GM21576 (cell line): ENCODE results near the gene COL13A1.

Experiments
- ATAC-seq: cut with Tn5 transposase; IDR thresholded peaks from one replicate; pipeline ENCODE4 v1.9.1; 2021; ENCODE audit warnings: mild to moderate bottlenecking, moderate library complexity; ENCODE audit not compliant: unreplicated experiment

Gene COL13A1

DNA sequence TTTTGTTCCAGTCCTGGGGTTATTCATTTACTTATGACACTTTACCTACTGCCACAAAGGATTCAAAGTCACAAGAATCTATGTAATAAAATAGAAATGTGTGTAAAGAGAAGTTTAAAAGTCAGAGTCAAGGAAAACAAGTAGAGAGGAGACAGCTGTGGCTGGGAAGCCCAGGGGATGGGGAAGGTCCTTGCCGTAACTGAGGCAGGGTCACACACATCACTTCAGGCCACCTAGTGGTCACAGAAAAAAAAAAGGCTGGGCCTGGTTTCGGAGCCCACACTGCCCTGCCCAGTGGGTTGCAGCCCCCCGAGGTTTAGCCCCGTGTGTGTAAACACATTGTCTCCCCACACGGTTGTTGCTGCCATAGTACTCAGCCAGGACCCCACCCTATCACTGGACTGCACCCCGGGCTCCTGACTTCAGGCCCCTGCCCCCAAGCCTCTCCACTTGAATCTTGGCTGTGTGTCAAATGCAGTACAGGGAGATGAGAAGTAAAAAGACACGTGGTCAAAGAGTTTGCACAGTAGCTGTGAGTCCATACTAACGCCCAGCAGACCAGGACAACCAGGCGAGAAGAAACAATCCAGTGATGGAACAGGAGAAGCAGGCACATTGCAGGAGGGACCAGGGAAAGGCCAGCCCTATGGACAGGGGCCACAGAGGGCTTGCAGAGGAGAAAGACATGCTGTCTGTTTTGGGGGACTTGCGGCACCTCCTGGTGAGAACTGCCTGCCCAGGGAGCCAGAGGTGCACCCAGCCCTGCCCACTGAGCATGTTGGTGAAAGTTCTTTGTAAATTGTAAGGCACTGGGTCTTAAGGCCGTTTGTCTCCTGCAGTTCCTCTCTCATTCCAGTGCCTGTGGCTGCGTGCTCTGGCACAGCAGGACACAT, 159.5 kb downstream of the COL13A1 start:
- no peak for ATAC-seq

DNA sequence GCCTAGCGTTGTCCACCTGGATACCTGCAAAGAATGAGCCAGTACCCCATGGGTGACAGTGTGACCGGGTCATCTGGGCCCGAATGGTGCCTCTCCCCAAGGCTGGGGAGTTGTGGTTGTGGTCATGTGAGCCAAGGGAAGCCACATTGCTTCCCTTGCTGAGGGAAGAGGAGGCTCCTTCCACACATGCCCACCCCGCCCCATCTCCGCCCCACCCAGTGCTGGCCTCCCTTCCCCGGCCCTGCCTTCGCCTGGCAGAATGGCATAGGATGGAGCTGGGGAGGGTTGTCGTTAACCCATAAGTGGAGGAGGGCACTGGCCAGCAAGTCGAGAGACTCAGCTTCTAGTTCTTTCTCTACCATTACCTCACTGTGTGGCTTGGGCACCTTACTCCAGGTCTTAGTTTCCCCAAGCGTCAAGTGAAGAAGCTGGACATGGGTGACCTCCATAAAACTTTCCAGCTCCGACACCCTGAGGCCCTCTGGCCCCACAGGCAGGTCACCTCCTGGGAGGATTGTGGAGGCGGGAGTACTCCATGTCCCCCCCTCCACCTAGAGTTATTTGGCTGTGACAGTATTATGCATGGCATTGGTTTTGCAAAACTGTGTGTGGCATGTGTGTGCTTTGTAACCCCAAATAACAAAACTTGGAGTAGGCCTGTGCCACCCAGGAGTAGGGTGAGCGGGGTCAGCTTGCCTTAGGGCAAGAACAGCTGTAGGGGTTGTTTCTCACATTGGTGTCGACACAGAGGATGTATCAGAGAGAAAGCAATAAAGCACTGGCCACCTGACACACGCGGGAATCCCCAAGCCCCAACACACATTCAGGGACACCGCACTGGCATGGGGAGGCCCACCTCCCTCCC, 160.4 kb downstream of the COL13A1 start:
- ATAC-seq, result no peak

DNA sequence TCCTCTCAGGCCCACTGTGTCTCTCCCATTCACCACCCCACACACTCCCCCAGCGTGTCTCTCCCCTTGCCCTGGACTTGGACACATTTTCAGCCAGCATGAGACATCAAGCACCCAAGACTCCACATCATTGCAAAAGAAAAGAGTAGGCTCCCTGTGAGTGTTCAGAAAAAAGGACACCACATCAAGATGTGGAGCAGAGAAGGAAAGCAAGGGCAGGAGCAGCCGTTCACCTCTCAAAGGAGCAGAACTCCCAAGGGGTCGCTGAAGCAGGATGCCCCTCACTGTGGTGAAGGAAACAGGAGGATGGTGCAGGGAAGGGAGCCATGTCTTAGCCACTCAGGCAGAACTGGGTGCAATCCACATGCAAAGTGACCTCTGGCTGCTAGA, 161.0 kb downstream of the COL13A1 start:
- ATAC-seq, result no peak

DNA sequence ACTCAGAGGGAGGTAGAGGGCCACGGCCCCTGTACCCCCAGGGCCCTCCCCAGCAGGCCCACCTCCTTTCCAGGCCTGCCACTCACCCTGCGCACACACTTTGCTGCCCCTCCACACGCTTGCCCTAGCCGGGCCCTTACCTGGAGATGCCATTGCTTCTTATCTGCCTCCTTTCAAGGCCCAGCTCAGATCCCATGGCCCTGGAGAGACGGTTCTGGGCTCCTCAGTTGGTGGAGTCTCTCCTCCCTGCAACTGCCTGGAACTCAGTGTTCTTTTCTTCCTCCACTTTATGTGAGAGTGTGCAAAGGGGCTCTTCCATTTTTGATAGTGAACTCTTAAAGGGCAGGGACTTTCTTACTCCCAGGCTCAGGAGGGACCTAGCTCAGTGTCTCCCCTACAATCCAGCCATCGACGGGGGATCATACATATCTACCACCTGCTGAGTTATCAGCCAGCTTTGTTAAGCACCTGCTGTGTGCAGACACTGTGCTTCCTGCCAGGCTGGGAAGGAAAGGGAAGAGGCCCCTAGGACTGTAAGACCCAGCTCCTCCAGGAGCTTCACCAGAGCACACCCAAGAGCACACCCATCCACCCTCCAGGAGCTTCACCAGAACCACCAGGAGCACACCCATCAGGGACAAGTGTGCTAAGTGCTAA, 161.6 kb downstream of the COL13A1 start:
- no peak for ATAC-seq

DNA sequence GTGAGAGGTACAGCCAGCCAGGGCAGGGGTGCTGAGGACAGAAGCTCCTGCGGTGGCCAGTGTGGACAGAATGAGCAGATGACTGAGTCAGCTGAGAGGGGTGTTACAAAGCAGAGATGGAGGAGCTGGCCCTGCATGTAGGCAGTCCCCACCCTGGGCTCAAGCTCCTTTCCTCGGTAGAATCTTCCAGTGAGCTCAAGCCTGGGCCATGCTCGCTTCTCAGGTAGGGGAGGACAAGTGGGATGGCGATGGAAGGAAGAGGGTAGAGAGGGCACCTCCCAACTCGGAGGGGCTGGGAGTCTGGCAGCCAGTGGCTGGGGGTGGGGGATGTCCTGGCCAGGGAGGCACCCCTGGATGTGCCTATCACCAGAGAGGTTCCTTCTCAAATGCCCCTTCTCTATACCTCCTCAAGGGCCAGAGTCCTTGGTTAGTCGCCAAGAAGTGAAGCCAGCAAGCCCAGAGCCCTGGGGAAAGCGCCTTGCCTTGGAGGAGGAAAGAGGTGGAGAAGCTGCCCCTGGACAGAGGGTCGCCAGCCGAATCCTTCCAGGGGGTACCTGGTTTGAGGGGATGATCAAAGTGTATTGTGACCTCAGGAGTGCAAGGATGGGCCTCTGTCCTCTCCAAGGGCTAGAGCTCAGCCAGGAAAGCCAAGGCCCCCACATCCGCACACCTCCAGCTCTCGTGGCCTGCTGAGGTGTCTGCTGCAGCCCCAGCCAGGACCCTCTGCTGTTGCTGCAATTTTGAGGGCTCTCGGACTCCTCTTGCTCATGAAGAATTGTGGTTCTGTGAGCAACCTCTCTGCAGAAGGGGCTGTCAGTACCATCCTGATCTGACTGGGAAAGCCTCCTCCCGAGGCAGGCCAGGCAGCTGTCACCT, 162.4 kb downstream of the COL13A1 start:
- ATAC-seq, result no peak

DNA sequence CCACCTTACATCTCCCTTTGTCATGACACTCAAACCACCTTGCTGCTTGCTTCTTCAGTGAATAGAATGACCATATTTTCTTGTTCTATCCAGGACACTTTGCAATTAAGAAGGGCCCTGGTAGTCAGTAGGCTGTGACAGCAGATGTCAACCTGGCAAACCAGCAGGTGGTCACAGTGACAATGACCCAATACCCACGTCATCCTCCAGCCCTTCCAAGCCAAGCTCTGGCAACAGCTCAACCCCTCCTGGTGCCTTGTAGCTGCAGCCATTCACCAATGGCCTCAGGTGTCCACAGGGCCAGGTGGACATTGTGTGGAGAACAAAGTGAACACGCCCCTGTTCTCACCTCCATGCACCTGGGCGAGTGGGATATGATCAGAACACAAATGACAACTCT, 163.4 kb downstream of the COL13A1 start:
- ATAC-seq, result no peak

DNA sequence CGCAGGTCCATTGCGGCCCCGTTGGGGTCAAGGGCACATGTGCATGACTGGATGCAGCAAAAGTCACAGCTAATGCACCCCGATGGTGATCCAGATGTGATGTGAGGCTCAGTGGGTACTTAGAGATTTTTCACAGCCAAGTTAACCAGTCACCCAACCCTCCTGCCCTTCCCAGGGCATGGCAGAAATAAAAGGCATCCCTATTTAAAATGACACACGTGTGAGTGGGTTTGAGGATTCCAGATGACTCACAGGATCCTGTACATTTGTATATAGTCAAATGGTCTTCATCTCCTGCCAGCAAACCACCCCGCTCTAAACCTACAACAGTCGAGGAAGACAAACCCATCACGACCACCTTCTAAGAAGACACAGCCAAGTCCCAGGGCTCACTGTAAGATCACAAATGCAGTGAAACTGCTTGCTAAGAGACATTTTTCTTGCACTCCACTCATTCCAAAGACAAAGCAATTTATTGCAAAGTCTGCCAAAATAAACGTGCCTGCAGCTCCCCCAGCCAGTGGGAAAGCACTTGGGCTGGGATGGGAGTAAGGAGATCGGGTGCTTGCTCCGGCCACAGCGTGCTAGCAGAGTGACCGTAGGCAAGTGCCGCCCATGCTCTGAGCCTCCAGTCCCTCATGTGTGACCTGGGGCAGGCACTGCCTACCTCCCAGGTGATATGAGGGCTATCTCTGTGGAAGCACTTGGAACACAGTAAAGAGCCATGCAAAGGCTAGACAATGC, 164.4 kb downstream of the COL13A1 start:
- no peak for ATAC-seq

DNA sequence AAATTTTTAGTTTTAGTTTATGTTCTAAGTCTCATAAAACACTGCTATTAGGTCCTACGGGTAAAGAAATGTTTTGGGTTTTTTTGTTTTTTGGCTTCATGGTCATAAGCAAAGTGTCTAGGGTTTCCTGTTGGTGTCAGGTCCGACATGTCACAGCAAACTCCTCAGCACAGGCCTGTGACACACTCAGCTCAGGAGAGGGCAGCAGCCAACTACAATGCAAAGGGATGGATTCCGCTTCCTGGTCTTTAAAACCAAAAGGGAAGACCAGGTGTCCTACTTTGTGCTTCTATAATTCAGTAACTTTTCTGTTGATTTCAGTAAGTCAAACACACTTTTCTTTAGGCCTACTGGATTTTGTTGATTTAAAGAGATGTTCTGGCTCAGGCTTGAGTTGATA, 167.1 kb downstream of the COL13A1 start:
- no peak for ATAC-seq

DNA sequence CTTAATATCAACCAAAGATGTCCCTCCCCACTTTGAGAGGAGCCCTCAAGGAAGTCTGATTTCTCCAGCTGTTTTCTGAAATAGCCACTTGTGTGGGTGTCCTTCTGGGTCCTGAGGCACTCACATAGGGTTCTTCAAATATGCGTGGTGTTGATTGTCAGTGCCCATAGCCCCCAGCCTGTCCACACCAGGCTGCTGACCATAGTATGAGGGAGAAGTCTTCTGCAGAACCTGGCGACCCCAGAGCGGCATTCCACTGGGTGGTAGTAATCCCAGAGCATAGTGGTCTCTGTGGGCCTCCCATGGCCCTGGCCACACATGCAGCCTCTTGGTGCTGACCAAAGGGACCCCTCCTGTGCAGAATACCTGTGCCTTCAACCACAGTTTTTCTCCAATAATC, 168.3 kb downstream of the COL13A1 start:
- ATAC-seq, result no peak

DNA sequence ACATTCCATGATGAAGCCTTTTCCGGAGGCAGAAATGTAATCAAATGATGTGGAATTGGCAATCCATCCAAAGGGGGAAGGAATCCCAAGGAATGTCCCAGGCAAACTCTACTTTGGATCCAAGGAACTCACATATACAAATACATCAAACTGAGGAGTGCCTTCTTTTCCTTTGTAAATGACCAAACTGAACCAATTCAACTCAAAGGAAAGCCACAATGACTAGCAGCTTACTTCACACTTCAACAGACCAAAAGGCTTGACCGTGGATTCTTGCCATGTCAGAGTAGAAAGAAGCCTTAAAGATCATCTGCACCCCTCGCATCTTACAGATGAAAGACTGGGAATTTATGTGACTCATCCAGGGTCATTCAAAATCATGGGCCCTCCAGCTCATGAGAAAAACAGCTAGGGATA, 171.3 kb downstream of the COL13A1 start:
- ATAC-seq, result no peak

DNA sequence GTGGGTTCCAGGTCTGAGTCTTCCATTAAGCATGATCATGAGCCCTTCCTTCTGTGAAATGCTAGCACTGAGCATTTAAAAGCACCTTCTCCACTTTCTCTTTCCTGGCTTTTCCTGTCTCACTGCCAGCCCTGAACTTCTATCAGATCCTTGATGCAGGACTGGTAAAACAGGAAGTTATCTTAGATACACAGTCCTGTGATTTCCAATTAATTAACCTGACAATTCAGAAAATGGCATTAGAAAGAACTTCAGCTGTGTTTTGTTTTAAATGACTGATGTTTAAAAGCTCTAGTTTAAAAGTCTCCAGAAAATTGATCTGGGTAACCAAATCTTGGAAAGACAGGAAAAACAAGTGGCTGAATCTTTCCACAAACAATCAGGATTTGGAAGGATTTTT, 172.0 kb downstream of the COL13A1 start:
- ATAC-seq, result no peak

DNA sequence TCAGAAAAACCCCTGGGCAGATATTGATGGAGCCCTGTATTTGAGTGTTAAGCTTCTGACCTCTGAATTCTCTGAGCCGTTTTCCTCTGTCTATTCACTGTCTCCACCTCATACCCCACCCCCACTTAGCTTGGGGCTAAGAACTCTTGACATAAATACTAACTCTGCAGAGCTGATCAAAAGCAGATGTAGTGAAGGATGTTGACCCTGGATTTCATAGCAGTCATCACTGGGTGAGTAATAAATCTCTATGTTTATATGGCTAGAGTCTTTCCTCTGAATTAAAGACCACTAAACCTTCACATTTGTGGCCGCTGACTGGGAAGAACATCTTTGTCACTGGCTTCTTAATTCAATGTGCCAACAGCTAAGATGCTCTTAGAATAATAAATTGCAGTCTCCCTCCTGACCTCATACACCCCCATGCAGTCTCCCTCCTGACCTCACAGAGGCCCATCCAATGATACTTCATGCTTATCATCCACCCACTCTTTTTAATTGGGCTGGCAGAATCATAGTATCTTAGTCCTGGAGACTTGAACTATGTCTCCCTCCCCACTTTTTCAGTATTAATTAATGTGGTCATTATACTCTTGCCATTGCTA, 172.9 kb downstream of the COL13A1 start:
- no peak for ATAC-seq

DNA sequence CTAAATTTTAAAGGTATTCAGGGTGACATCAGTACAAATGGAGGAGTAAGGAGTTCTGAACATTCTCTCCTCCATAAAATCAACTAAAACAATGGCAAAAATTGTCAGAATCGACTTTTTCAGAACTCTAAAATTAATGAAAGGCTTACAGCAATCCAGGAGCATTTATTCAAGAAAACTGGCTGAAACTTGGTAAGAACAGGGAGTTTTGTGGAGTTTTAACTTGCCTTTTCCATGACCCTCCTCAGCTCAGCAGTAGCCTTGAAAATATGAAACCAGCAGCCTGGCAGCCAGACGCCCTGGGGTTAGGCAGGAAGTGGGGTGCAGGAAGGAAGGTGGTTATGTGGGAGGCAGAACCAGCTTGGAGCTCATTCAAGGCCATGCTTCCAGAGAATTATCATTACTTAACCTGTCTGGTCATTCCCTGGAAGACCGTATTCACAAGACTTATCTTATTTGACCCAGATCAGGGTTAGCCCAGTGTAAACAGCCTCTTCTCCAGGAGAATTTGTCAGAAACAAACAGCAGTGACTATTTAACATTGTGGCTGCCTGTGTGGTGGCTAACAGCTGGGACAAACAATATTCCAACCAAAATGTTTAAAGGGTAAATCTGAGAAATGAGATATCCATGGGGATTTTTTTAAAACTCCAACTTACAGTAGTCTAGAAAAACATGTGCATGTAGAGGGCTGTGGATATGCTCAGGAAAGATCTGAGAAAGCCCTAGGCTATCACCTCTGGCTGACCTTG, 175.3 kb downstream of the COL13A1 start:
- no peak for ATAC-seq

DNA sequence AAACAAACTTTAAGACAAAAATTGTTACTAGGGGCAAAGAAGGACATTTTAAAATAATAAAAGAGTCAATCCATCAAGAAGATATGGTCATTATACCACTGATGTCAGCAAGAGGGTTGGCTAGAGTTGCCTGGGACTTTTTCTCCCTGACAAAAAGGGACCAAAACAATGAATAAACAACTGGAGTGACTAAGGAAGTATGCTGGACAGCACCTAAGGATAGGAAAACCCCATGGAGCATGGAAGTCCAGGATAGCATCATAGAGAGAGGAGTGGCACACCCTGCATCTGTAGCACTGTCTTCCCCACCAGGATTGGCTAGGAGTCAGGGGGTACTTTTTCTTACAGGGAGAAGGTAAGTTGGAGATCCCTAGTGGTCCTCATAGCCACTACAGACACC, 177.5 kb downstream of the COL13A1 start:
- ATAC-seq, result no peak

DNA sequence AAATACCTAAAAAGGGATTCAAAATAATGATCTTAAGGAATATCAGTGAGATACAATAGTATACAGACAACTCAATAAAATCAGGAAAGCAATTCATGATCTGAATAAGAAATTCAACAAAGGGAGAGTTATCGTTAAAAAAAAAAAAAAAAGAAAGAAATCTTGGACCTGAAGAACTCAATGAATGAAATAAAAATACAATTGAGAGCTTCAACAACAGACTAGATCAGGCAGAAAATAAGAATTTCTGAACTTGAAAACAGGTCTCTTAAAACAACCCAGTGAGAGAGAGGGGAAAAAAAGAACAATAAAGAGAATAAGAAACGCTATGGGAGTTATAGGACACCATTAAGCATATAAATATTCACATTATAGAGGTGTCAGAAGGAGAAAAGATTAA, 179.0 kb downstream of the COL13A1 start:
- ATAC-seq, result no peak

DNA sequence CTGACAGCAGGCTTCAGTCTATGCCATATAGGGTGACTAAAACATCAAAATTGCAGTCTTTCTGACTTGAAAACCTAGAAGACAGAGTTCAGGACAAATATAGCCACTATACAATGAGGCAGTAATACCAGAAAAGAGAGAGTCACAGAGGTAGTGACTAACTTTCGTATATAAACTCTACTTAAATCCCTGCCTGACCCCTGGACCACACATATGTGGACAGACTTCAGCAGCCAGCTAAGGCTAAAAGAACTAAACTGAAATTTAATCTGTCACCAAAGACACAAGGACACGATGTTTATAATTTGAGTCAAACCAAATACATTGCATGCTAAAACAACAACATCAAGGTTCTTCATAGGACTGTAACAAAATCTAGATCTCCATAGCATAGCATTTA, 186.4 kb downstream of the COL13A1 start:
- no peak for ATAC-seq

DNA sequence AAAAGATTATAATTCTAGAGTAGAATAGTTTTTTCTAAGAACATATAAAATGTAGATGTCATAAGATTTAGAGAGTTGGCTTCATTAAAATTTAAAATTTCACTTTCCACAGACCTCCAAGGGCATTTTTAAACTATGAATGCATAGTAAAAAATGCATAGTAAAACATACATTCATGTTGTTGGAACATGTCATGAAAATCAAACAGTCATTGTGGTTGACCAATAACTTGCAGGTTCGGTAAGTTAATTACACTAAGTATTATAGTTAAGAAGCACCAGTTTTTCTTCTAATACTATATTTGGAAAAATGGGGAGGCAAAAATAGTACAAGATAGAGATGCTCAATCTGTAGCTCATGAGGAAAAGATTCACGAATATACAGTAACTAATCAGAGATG, 189.4 kb downstream of the COL13A1 start:
- no peak for ATAC-seq

DNA sequence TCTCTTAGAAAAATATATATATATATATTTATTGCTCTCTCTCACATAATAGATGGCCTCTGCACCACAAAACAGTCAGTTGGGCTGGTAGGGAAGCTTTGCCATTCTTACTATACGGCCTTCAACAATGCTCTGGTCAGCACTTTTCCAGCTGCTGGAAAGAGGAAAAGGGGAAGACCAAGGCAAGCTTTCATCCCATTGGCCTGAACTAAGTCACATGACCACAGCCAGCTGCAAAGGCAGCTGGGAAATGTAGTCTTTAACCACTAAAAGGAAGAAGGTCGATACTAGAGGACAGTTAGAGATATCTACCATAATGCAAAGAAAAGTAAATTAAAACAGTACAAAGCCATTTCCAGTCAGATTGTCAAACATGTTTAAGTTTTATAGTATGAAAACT, 192.6 kb downstream of the COL13A1 start:
- ATAC-seq, result no peak

DNA sequence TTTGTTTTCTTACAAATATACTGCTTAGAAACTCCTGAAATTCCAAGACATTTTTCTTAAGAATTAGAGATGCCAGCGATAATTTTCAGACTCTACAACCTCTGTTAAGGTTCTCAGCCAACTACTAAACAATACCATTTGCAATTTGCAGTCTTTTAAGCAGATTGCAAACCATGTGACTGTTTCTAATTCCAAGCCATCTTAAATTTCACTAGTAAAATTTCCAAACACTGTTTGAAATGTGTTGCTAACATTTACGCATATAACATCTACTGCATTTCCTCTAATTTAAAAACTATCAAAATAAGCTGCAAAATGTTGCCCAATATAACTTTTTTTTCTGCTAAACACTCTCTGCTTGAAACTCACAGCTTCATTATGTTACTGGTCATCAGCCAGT, 194.9 kb downstream of the COL13A1 start:
- ATAC-seq, result no peak
